Endothelial cell of umbilical vein (primary cell): Measurements from ENCODE around the gene PPP1R13B. TPM values are rescaled to one million over a fixed set of nuclear protein-coding genes. Genes with fewer than 3 reads are reported as not detected.

Source experiments
- BruUV-seq: library from RNA; stranded (reverse); fragments of 400-500 nt; replicated peaks from 2 replicates; lab custom pipeline; 2021; lab: Mats Ljungman, UMichigan
- CTCF ChIA-PET: fragments of 300-600, 350-600 bp; sonication (Branson Sonifier 250); formaldehyde crosslinking; loops from one replicate; lab custom pipeline; 2021; ENCODE audit warnings: antibody characterized with exemption, inconsistent platforms; lab: Charles Lee
- POLR2A ChIA-PET: fragments of 300-600, 350-600 bp; sonication (Branson Sonifier 250); formaldehyde crosslinking; loops from one replicate; lab custom pipeline; 2021; ENCODE audit warnings: antibody characterized with exemption, inconsistent platforms; lab: Charles Lee
- DNase-seq: peaks from one replicate; pipeline ENCODE4 v3.0.0-alpha.2; 2011; ENCODE audit warnings: low read depth, low spot score
- FAIRE-seq: peaks from 2 replicates; lab custom pipeline; 2011; peaks lifted over from hg19 to GRCh38; lab: Jason Lieb, UNC
- H2AFZ ChIP-seq: 2 replicates; pipeline ENCODE4 v1.6.0; 2012; ENCODE audit warnings: low read depth, low read length, control low read depth, inconsistent platforms
- H3K27ac ChIP-seq: 2 replicates; pipeline ENCODE4 v1.5.1; 2011; ENCODE audit warnings: low read depth, mild to moderate bottlenecking, control low read depth, low read length, moderate library complexity; ENCODE audit not compliant: insufficient read depth
- H3K27me3 ChIP-seq, 2 experiments: 2 replicates each; pipeline versions ENCODE4 v1.6.0 to v1.6.1; 2011; ENCODE audit warnings: low read length in 2 of 2, mixed read lengths in 1 of 2; ENCODE audit not compliant: control insufficient read depth in 2 of 2, insufficient read depth in 2 of 2
- H3K36me3 ChIP-seq, 2 experiments: 2 replicates in 1 of 2; 3 replicates in 1 of 2; pipeline ENCODE4 v1.5.1; 2011; ENCODE audit warnings: low read length in 2 of 2, mild to moderate bottlenecking in 1 of 2, moderate library complexity in 1 of 2; ENCODE audit not compliant: control insufficient read depth in 2 of 2, insufficient read depth in 2 of 2; ENCODE audit errors: extremely low read depth in 1 of 2
- H3K4me1 ChIP-seq: 3 replicates; pipeline ENCODE4 v1.5.1; 2011; ENCODE audit warnings: mild to moderate bottlenecking, low read length; ENCODE audit not compliant: control insufficient read depth, insufficient read depth; ENCODE audit errors: extremely low read depth
- H3K4me2 ChIP-seq: 2 replicates; pipeline ENCODE4 v1.6.1; 2011; ENCODE audit warnings: low read length, control low read depth, mixed read lengths; ENCODE audit not compliant: insufficient read depth
- H3K4me3 ChIP-seq, 3 experiments: fragments of 200-600 bp in 1 of 3; sonication (generic), shearing (Covaris generic) in 1 of 3; replicated peaks in 1 of 3; 2 replicates each; pipeline ENCODE4 v1.5.1; 2011 to 2016; ENCODE audit warnings: control low read depth in 3 of 3, low read length in 3 of 3, mild to moderate bottlenecking in 2 of 3, inconsistent platforms in 1 of 3, low read depth in 1 of 3, moderate library complexity in 1 of 3; ENCODE audit not compliant: insufficient read depth in 1 of 3
- H3K79me2 ChIP-seq: 2 replicates; pipeline ENCODE4 v1.6.0; 2012; ENCODE audit warnings: low read length, inconsistent platforms; ENCODE audit not compliant: control insufficient read depth, insufficient read depth
- H3K9ac ChIP-seq: replicated peaks from 2 replicates; pipeline ENCODE3; 2011; ENCODE audit warnings: low read length, control low read depth; ENCODE audit not compliant: insufficient read depth; ENCODE audit errors: extremely low read depth
- H3K9me1 ChIP-seq: replicated peaks from 3 replicates; pipeline ENCODE4 v1.6.0; 2011; ENCODE audit warnings: mild to moderate bottlenecking, low read length; ENCODE audit not compliant: control insufficient read depth, insufficient read depth; ENCODE audit errors: extremely low read depth
- H3K9me3 ChIP-seq: replicated peaks from 2 replicates; pipeline ENCODE4 v1.5.1; 2012; ENCODE audit warnings: low read length, inconsistent platforms; ENCODE audit not compliant: control insufficient read depth, insufficient read depth
- H4K20me1 ChIP-seq: replicated peaks from 2 replicates; pipeline ENCODE3; 2011; ENCODE audit warnings: mild to moderate bottlenecking, low read length; ENCODE audit not compliant: control insufficient read depth, insufficient read depth; ENCODE audit errors: extremely low read depth
- EZH2 ChIP-seq: IDR thresholded peaks from 2 replicates; pipeline ENCODE4 v1.6.1; 2012; ENCODE audit warnings: borderline replicate concordance, low read depth, mild to moderate bottlenecking, moderate library complexity, low read length, inconsistent platforms; ENCODE audit not compliant: severe bottlenecking
- FOS ChIP-seq: IDR thresholded peaks from 2 replicates; pipeline ENCODE4 v1.6.1; 2011; ENCODE audit warnings: mild to moderate bottlenecking, low read length, moderate library complexity, borderline replicate concordance; ENCODE audit not compliant: insufficient read depth
- GATA2 ChIP-seq: IDR thresholded peaks from 2 replicates; pipeline ENCODE4 v1.7.0; 2011; ENCODE audit warnings: low read depth, mild to moderate bottlenecking, moderate library complexity, mixed read lengths, low read length; ENCODE audit not compliant: insufficient read length, insufficient read depth
- JUN ChIP-seq: IDR thresholded peaks from 2 replicates; pipeline ENCODE4 v1.6.1; 2011; ENCODE audit warnings: borderline replicate concordance, low read depth; ENCODE audit not compliant: insufficient read length, insufficient read depth
- MYC ChIP-seq: IDR thresholded peaks from one replicate; pipeline ENCODE4 v1.6.1; 2011; ENCODE audit warnings: mild to moderate bottlenecking, low read depth, low read length
- POLR2A ChIP-seq: IDR thresholded peaks from 2 replicates; pipeline ENCODE4 v1.6.1; 2012; ENCODE audit warnings: low read depth, mild to moderate bottlenecking, control low read depth, low read length
- POLR2AphosphoS5 ChIP-seq: IDR thresholded peaks from 2 replicates; pipeline ENCODE4 v1.6.1; 2012; ENCODE audit warnings: low read depth, mild to moderate bottlenecking, control low read depth, low read length, moderate library complexity; ENCODE audit not compliant: insufficient read depth
- dilution Hi-C: fragments of 300-500 bp; cut with MboI; formaldehyde crosslinking; loops from one replicate; pipeline ENCODE4 v1.15.0; 2019; ENCODE audit warnings: low sequenced_read_pairs; ENCODE audit not compliant: extremely low pct_ligation_motif_present
- intact Hi-C: fragments of 100-400 bp; cut with micrococcal nuclease; formaldehyde crosslinking; loops from one replicate; pipeline ENCODE4 v1.10.0; 2022
- polyA plus RNA-seq, 4 experiments: library from polyadenylated mRNA; depleted of rRNA in 3 of 4; stranded (reverse) in 3 of 4; unstranded in 1 of 4; fragments of >200 nt; gene quantifications; 2 replicates each; pipeline versions ENCODE4 v1.2.1 to v1.2.3, GENCODE V29; 2011 to 2012; ENCODE audit warnings: missing spikeins in 1 of 4
- total RNA-seq: library from RNA; stranded (reverse); gene quantifications from 2 replicates; pipeline ENCODE4 v1.2.3, GENCODE V29; 2021
- TF ChIP-seq, protein P1 (sequence below), 2 donors: IDR thresholded peaks; 1 replicate in 1 of 2; 2 replicates in 1 of 2; pipeline ENCODE4 v1.5.1; 2011; ENCODE audit warnings: low read length in 2 of 2, mild to moderate bottlenecking in 2 of 2, moderate library complexity in 2 of 2, control low read depth in 1 of 2, inconsistent platforms in 1 of 2, low read depth in 1 of 2; ENCODE audit not compliant: insufficient read depth in 1 of 2; ENCODE audit errors: extremely low read depth in 1 of 2
- TF ChIP-seq, protein P2 (sequence below): IDR thresholded peaks from 2 replicates; pipeline ENCODE4 v1.6.1; 2011; ENCODE audit not compliant: insufficient read depth, insufficient read length

PPP1R13B gene
- total and polyA plus RNA-seq, 2 donors (not counting 3 experiments of a cell fraction or from before 2014, with no cell fraction given), result 10.0 to 30.0 TPM

DNA sequence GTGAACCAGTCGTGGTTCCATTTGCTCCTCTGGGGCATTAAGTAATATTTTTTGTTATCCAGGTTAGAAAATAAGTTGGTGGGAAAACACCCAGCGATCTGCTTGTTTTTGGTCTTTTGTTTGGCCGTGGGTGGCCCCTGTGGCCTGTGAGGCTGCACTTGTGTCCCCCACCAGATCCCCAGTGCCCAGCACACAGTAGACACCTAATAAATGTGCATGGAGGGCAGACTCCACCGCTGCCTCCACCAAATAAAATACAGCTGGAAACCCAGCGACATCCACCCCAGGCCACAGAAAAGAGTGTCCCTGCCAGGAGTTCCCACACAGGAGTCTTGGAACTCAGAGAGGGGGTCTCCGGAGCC is 8.3 kb upstream of the PPP1R13B start:
- H3K4me3 ChIP-seq, result no peak overlapping the region
- no peaks in the 10 kb centered on the region for H3K9me1 ChIP-seq
- TF ChIP-seq, protein P1, sequence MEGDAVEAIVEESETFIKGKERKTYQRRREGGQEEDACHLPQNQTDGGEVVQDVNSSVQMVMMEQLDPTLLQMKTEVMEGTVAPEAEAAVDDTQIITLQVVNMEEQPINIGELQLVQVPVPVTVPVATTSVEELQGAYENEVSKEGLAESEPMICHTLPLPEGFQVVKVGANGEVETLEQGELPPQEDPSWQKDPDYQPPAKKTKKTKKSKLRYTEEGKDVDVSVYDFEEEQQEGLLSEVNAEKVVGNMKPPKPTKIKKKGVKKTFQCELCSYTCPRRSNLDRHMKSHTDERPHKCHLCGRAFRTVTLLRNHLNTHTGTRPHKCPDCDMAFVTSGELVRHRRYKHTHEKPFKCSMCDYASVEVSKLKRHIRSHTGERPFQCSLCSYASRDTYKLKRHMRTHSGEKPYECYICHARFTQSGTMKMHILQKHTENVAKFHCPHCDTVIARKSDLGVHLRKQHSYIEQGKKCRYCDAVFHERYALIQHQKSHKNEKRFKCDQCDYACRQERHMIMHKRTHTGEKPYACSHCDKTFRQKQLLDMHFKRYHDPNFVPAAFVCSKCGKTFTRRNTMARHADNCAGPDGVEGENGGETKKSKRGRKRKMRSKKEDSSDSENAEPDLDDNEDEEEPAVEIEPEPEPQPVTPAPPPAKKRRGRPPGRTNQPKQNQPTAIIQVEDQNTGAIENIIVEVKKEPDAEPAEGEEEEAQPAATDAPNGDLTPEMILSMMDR (IDR thresholded peaks at IDR 0.05; ENCODE audit: extremely low read depth in 1 of 2, insufficient read depth in 1 of 2, low read depth in 1 of 2, low read length in 2 of 2), result no peak
- TF ChIP-seq, protein P2, sequence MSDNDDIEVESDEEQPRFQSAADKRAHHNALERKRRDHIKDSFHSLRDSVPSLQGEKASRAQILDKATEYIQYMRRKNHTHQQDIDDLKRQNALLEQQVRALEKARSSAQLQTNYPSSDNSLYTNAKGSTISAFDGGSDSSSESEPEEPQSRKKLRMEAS, result no peak
- TF ChIP-seq POLR2AphosphoS5, result no peak
- no peak for TF ChIP-seq MYC
- TF ChIP-seq POLR2A, result no peak
- no peak for TF ChIP-seq GATA2
- no peak for TF ChIP-seq FOS
- TF ChIP-seq JUN, result no peak
- no peak for TF ChIP-seq EZH2
- no TSS peak for BruUV-seq
- no peak for FAIRE-seq
- dilution Hi-C loops (no loop called here), intact Hi-C loops (loop anchor here (1.0 to 2.0 kb wide), 3 partner anchors 8 to 45 kb away; partner anchors contain the start of gene PPP1R13B)
- H3K27ac ChIP-seq, result no peak overlapping the region
- peaks cover 24% of the 10 kb centered on the region for H3K4me1 ChIP-seq
- DNase-seq, result no peak
- no peaks in the 10 kb centered on the region for H4K20me1 ChIP-seq
- H2AFZ ChIP-seq, result peak overlapping the region; percentile 87
- CTCF ChIA-PET, result interaction anchor here (1.2 to 2.1 kb wide), 3 partner anchors 45 to 54 kb away, joined by 3 to 7 read pairs (median 6); no protein-coding TSS in a partner anchor
- no peaks in the 10 kb centered on the region for H3K36me3 ChIP-seq
- POLR2A ChIA-PET, result no interaction called here
- no peaks in the 10 kb centered on the region for H3K79me2 ChIP-seq
- no peak overlapping the region for H3K9ac ChIP-seq
- no peak overlapping the region for H3K4me2 ChIP-seq
- H3K27me3 ChIP-seq, result no peaks in the 10 kb centered on the region
- no peaks in the 10 kb centered on the region for H3K9me3 ChIP-seq
